Keratinocyte (primary cell): ENCODE measurements around the gene D2HGDH.

Source experiments
- EZH2 ChIP-seq: IDR thresholded peaks from one replicate; pipeline ENCODE4 v1.6.1; 2012; ENCODE audit warnings: inconsistent platforms, mild to moderate bottlenecking, low read length, moderate library complexity
- TF ChIP-seq, protein P1 (sequence below), 3 experiments: IDR thresholded peaks in 1 of 3; conservative IDR thresholded peaks in 1 of 3; optimal IDR thresholded peaks in 1 of 3; 2 replicates in 2 of 3; 3 replicates in 1 of 3; pipeline versions ENCODE3 to v1.5.1; 2011; ENCODE audit warnings: low read length in 3 of 3, mild to moderate bottlenecking in 3 of 3, moderate library complexity in 2 of 3, control low read depth in 1 of 3, inconsistent platforms in 1 of 3; ENCODE audit not compliant: insufficient read depth in 2 of 3; ENCODE audit errors: extremely low read depth in 1 of 3

DNA sequence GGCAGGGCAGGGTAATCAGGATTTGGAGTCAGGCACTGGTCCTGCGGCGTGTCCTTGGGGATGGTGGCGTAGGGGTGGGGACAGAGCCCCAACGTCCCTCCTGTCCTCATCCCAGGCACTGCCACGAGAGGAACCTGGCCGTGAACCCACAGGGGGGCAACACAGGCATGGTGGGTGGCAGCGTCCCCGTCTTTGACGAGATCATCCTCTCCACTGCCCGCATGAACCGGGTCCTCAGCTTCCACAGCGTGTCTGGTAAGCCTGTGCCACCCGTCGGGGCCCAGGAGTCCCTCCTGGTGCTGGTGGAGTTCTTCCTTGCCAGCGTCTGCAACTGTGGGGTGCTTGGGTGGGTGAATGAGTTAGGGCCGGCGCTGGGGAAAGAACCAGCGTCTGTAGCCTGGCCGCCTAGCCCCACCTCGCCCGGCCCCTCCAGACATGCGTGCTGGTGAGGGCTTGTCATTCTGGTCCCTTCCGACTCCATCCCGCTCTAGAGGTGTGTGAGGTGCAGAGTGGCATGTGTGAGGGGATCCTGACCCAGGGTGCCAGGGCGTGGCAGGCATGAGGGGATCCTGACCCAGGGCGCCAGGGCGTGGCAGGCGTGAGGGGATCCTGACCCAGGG lies 8.0 kb downstream of the D2HGDH start:
- TF ChIP-seq, protein P1, sequence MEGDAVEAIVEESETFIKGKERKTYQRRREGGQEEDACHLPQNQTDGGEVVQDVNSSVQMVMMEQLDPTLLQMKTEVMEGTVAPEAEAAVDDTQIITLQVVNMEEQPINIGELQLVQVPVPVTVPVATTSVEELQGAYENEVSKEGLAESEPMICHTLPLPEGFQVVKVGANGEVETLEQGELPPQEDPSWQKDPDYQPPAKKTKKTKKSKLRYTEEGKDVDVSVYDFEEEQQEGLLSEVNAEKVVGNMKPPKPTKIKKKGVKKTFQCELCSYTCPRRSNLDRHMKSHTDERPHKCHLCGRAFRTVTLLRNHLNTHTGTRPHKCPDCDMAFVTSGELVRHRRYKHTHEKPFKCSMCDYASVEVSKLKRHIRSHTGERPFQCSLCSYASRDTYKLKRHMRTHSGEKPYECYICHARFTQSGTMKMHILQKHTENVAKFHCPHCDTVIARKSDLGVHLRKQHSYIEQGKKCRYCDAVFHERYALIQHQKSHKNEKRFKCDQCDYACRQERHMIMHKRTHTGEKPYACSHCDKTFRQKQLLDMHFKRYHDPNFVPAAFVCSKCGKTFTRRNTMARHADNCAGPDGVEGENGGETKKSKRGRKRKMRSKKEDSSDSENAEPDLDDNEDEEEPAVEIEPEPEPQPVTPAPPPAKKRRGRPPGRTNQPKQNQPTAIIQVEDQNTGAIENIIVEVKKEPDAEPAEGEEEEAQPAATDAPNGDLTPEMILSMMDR (optimal IDR thresholded peaks at IDR 0.05 in 1 of 3, IDR thresholded peaks at IDR 0.05 in 1 of 3, conservative IDR thresholded peaks at IDR 0.05 in 1 of 3; ENCODE audit: extremely low read depth in 1 of 3, insufficient read depth in 2 of 3, low read length in 3 of 3) = no peak
- TF ChIP-seq EZH2 = no peak
